ENCODE measurements around the gene NHERF1.

Gene NHERF1

DNA sequence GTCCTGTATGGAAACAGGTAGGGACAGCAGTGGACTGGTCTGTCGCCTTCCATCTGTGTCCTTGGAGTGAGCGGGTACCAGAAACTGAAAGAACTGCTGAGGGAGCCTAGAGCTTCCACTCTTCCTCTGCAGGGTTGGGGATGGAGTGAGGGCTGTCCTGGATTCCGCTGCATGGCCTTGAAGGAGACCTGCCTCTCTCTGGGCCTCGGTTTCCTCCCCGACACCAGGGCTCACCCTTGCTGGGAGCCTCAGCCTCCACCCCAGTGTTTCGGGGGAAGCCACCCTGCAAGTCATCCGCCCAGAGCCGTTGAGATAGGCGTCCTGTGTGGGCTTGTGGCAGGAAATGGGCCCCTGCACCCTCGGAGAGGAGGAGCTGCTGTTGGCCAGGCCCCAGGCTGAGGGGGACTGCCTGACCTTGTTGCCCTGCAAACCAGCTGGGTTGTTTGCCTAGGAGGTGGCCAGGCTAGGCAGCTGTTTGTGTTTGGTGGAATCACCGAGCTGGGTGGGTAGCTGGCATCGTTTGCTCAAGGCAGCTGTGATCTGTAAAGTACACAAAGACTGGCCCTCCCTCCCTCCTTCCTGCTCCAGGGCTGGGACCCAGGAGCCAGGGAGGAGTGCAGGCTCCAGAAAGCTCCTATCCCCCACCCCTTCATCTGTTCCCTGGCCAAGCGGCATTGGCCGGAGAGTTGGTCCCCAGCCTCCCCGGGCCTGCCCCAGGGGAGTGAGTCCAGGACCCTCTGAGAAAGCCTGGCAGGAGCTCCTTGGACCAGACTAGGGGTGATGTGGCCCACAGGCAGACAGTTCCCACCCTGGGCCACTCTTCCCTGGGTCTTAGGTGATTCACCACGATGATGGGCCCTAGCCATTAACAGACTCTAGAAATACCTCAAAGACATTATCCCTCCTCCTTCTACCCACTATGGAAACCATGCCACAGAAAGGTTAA lies 10.1 kb upstream of the NHERF1 start:
- no peak for TF ChIP-seq GATA1 (IDR thresholded peaks at IDR 0.05; ENCODE audit: low read depth, low read length)
- peak; percentile 52 for TF ChIP-seq POLR2A (IDR thresholded peaks at IDR 0.05; ENCODE audit: low read length)
- DNase-seq, result peak; percentile 55 to 59

DNA sequence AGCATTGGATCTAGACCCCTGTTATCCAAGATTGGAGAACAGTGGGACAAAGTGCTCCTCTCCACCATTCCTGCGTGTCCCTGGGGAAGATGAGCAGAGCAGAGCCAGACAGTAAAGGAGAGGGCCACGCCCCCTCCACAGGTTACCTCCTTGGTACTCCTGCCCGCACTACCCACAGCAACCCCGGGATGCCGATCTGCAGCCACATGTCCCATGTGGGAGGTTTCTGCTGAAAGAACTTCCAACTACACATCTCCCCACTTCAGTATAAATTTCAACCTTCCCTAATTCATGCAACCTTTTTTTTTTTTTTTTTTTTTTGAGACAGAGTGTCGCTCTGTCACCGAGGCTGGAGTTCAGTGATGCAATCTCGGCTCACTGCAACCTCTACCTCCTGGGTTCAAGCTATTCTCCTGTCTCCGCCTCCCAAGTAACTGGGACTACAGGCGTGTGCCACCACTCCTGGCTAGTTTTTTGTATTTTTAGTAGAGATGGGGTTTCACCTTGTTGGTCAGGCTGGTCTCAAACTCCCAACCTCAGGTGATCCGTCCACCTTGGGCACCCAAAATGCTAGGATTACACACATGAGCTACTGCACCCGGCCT lies 9.1 kb upstream of the NHERF1 start:
- DNase-seq, result no peak
- TF ChIP-seq GATA1 (IDR thresholded peaks at IDR 0.05; ENCODE audit: low read depth, low read length), result no peak
- TF ChIP-seq POLR2A (IDR thresholded peaks at IDR 0.05; ENCODE audit: low read length), result no peak

GRCh38 chr17:74740173-74740572 lies 8.3 kb upstream of the NHERF1 start:
- DNase-seq, result no peak

DNA sequence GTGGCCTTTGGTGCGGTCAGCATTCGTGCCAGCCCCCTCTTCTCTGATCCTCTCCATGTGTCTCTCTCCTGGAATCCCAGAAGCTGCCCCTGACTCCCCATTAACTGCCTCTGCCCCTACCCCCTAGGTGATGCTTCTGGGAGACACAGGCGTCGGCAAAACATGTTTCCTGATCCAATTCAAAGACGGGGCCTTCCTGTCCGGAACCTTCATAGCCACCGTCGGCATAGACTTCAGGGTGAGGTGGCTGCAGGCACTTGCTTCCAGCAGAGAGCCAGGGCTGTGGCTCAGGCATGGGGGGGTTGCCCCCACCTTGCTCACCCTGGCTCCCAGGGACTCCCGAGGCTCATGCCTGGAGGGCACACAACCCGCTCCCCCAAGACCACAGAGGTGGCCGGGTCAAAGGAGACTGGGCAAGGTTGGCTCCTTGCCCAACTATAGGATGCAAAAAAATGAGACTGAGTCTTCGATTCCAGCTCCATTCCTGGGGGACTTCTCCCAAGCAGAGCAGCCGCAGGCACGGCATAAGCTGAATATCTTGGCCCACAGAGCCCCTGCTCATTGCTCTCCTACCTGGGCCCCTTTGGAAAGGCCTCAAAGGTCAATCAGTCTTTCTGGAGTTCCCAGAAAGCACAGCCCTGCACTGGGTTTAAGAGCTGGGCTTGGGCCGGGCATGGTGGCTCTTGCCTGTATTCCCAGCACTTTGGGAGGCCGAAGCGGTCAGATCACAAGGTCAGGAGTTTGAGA lies 7.6 kb upstream of the NHERF1 start:
- no peak for TF ChIP-seq GATA1 (IDR thresholded peaks at IDR 0.05; ENCODE audit: low read depth, low read length)
- TF ChIP-seq POLR2A (IDR thresholded peaks at IDR 0.05; ENCODE audit: low read length), result no peak
- DNase-seq, result no peak

More at GRCh38 chr17:74740173-74740572, 8.3 kb upstream of the NHERF1 start:
- no peak for TF ChIP-seq POLR2A (IDR thresholded peaks at IDR 0.05; ENCODE audit: low read length)
- TF ChIP-seq GATA1 (IDR thresholded peaks at IDR 0.05; ENCODE audit: low read depth, low read length), result no peak

- no peak for TF ChIP-seq POLR2A (IDR thresholded peaks at IDR 0.05; ENCODE audit: low read length)
- no peak for TF ChIP-seq GATA1 (IDR thresholded peaks at IDR 0.05; ENCODE audit: low read depth, low read length)
- DNase-seq, result no peak
These were observed 6.3 kb upstream of the NHERF1 start for GRCh38 chr17:74742153-74742515.

GRCh38 chr17:74742978-74743545 lies 5.4 kb upstream of the NHERF1 start:
- DNase-seq, result no peak
- no peak for TF ChIP-seq GATA1 (IDR thresholded peaks at IDR 0.05; ENCODE audit: low read depth, low read length)

DNA sequence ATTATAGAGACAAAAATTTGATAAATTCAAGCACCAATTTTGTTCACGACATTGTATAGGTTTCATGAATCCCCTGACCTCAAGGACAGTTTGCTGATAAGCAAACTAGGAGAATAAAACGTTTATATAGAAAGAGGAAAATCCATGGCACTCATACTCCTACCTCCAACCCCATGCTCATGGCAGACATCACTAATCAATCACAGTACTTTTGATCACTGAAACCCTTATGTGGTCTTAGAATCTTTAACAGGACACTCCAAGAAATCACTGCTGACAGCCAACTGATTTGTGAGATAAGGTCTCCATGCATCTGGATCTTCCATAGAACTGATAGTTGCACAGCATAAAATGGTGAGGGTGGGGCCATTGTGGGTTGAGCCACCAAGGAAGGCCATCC lies 4.7 kb upstream of the NHERF1 start:
- TF ChIP-seq GATA1 (IDR thresholded peaks at IDR 0.05; ENCODE audit: low read depth, low read length), result no peak
- no peak for TF ChIP-seq POLR2A (IDR thresholded peaks at IDR 0.05; ENCODE audit: low read length)
- no peak for DNase-seq

DNA sequence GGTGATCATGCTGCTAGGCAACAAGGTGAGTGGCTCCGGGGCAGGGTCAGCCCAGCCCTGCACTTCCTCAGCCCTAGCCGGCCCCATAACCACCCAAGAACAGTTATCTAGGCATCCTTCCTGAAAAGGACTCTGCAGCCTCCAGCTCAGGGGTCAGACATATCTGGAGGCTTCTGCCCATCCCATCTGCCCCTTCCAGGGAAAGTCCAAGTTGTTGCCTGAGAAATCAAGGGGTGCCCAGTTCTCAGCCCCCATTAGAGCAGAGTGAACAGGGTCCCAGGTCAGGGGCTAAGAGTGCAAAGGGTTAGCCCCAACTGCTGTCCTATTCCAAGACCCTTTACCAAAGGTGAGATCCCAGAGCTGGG lies 4.1 kb upstream of the NHERF1 start:
- TF ChIP-seq GATA1 (IDR thresholded peaks at IDR 0.05; ENCODE audit: low read depth, low read length) (no peak), POLR2A (IDR thresholded peaks at IDR 0.05; ENCODE audit: low read length) (no peak)
- no peak for DNase-seq

DNA sequence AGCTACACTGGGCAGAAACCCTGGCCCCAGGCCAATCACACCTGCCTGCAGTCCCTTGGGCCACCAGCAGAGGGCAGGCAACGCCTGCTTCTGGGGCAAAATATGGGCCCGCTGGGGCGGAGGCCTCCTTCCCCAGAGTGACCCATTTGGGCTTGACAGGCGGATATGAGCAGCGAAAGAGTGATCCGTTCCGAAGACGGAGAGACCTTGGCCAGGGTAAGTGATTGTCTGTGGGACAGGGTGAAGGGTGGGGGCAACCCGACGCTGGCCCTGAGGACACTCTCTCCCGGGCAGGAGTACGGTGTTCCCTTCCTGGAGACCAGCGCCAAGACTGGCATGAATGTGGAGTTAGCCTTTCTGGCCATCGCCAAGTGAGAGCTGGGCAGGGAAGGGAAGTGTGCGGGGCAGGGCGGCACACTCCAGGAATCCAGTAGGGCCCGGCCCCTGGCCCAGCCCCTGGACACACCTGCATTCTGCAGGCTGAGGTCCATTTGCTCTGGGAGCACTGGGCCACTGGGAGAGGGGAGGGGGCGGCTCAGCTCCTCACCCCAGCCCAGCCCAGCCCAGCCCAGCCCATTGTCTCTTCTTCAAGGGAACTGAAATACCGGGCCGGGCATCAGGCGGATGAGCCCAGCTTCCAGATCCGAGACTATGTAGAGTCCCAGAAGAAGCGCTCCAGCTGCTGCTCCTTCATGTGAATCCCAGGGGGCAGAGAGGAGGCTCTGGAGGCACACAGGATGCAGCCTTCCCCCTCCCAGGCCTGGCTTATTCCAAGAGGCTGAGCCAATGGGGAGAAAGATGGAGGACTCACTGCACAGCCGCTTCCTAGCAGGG lies 3.5 kb upstream of the NHERF1 start:
- DNase-seq, result peak; percentile 76 to 90
- TF ChIP-seq GATA1 (IDR thresholded peaks at IDR 0.05; ENCODE audit: low read depth, low read length) (no peak), POLR2A (IDR thresholded peaks at IDR 0.05; ENCODE audit: low read length) (no peak)

DNA sequence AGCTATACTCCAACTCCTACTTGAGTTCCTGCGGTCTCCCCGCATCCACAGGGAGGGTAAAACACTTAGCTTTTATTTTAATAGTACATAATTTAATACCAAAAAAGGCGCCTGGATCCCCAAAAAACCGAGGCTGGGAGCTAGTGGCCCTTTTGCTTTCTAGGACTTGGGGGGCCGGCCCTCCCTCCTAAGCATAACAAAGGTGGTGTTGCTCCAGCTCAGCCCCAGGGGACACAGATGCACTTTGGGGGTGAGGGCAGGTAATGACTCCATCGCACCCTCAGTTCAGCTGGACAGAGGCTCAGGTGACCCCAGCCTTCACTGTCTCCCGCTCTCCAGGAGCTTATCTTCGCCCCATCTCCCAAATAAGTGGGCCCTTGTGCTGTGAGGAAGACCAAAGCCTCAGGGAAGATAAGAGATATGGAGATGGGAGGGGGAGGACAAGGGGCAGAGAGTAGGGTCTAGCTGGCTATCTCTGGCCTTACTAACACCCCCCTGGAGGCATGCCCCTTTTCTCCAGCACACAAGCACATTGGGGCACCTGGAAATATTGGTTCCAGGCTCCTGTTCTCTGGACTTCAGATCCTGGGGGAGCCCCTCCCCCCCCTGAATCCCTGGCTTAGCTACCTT lies 2.8 kb upstream of the NHERF1 start:
- DNase-seq, result no peak
- TF ChIP-seq POLR2A (IDR thresholded peaks at IDR 0.05; ENCODE audit: low read length) (no peak), GATA1 (IDR thresholded peaks at IDR 0.05; ENCODE audit: low read depth, low read length) (no peak)

DNA sequence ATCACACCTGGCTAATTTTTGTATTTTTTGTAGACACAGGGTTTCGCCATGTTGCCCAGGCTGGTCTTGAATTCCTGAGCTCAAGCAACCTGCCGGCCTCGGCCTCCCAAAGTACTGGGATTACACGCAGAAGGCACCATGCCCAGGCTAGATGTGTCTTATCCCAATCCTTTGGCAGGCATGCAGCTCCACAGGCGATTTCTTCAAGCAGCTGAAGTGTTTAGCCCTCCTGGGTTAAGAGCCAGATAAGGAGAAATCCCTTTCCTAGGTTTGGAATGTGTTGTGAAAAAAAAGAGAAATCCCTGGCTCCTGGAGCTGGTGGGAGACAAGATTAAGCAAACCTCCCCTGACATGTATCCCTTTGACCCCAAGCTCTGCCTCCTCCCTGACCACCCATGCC lies 2.1 kb upstream of the NHERF1 start:
- DNase-seq, result no peak
- TF ChIP-seq GATA1 (IDR thresholded peaks at IDR 0.05; ENCODE audit: low read depth, low read length) (no peak), POLR2A (IDR thresholded peaks at IDR 0.05; ENCODE audit: low read length) (no peak)

- peak; percentile 82 to 83 for DNase-seq
These were observed 1.5 kb upstream of the NHERF1 start for GRCh38 chr17:74746922-74747321.

DNA sequence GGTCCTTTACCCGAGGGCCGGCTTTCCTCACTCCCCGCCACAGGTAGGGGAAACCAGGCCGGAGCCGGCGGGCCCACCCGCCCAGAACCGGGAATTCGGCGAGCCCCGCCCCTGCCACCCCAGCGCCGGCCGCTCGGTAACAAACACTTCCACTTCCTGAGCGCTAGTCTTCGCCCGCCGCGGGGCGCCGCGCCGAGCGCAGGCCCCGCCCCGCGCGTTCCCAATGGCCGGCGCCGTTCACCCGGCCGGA lies 224 bp upstream of the NHERF1 start:
- DNase-seq, result no peak
- TF ChIP-seq GATA1 (IDR thresholded peaks at IDR 0.05; ENCODE audit: low read depth, low read length) (no peak), POLR2A (IDR thresholded peaks at IDR 0.05; ENCODE audit: low read length) (no peak)

More at GRCh38 chr17:74746922-74747321, 1.5 kb upstream of the NHERF1 start:
- TF ChIP-seq POLR2A (IDR thresholded peaks at IDR 0.05; ENCODE audit: low read length) (no peak), GATA1 (IDR thresholded peaks at IDR 0.05; ENCODE audit: low read depth, low read length) (no peak)
